Measurements from ENCODE around the gene GPC1.

Gene GPC1

GRCh38 chr2:240499309-240500301 is 64.1 kb downstream of the GPC1 start:
- peak; percentile 12 for DNase-seq (ENCODE audit: low spot score)

- no peak for DNase-seq (ENCODE audit: low spot score)
These were observed 65.3 kb downstream of the GPC1 start for GRCh38 chr2:240500561-240501423.

- no peak for DNase-seq (ENCODE audit: low spot score)
These were observed 66.1 kb downstream of the GPC1 start for GRCh38 chr2:240501531-240501991.

GRCh38 chr2:240502059-240502429 is 66.6 kb downstream of the GPC1 start:
- peak; percentile 12 for DNase-seq (ENCODE audit: low spot score)

GRCh38 chr2:240502430-240503121 is 67.1 kb downstream of the GPC1 start:
- no peak for DNase-seq (ENCODE audit: low spot score)

GRCh38 chr2:240503375-240503774 is 67.9 kb downstream of the GPC1 start:
- no peak for DNase-seq (ENCODE audit: low spot score)

GRCh38 chr2:240503848-240504247 is 68.4 kb downstream of the GPC1 start:
- DNase-seq (ENCODE audit: low spot score), result no peak

GRCh38 chr2:240505910-240506309 is 70.4 kb downstream of the GPC1 start:
- no peak for DNase-seq (ENCODE audit: low spot score)

- peak; percentile 17 for DNase-seq (ENCODE audit: low spot score)
These were observed 71.1 kb downstream of the GPC1 start for GRCh38 chr2:240506406-240507059.

- peak; percentile 20 for DNase-seq (ENCODE audit: low spot score)
These were observed 71.8 kb downstream of the GPC1 start for GRCh38 chr2:240507060-240507777.

- DNase-seq (ENCODE audit: low spot score), result peak; percentile 16
These were observed 72.4 kb downstream of the GPC1 start for GRCh38 chr2:240507778-240508251.

- peak; percentile 4 for DNase-seq (ENCODE audit: low spot score)
These were observed 73.5 kb downstream of the GPC1 start for GRCh38 chr2:240508832-240509545.

- DNase-seq (ENCODE audit: low spot score), result peak; percentile 10
These were observed 74.4 kb downstream of the GPC1 start for GRCh38 chr2:240509667-240510512.

GRCh38 chr2:240510513-240511210 is 75.2 kb downstream of the GPC1 start:
- DNase-seq (ENCODE audit: low spot score), result peak; percentile 8

GRCh38 chr2:240511351-240512108 is 76.1 kb downstream of the GPC1 start:
- peak; percentile 15 for DNase-seq (ENCODE audit: low spot score)

GRCh38 chr2:240512109-240512485 is 76.6 kb downstream of the GPC1 start:
- no peak for DNase-seq (ENCODE audit: low spot score)

- peak; percentile 11 for DNase-seq (ENCODE audit: low spot score)
These were observed 77.4 kb downstream of the GPC1 start for GRCh38 chr2:240512666-240513535.
